ENCODE data around the gene CLCF1.

CLCF1 gene

DNA sequence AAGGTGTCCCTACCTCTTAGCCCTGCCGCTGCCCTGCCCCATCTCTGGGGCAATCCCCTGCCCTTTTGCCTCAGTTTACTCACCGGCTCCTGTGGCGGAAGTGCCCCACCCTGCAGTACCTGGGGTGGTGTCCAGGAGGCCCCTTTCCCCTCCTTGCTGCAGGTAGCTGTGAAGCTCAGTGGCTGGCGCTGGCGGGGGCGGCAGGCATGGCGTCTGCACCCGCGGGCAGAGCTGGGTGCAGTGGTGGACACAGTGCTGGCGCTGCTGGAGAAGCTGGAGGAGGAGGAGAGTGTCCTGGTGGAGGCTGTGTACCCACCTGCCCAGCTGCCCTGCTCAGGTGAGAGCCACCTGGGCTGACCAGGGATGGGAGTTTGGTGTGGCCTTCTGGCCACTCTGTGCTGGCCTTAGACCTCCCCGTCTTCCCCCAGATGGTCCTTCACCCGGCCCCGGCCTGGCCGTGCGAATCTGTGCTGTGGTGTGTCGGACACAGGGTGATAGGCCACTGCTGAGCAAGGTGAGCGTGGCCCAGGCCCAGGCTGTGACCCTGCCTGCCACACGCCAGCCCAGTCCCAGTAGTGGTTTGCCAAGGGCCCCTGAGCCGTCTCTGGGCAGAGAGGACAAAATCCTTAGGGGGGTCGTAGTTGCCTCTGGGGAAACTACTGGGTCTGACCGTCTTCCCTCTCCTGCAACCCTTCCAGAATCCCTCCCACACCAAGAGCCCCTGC is 46.1 kb upstream of the CLCF1 start:
- Mint-ChIP-seq H3K9me3 (no peaks in the 10 kb centered on the region), H3K4me1 (peaks cover 19% of the 10 kb centered on the region), H3K4me3 (peak overlapping the region; percentile 77 to 83 (median 80)), H3K27me3 (ENCODE audit: low read depth) (peaks cover 25% of the 10 kb centered on the region), H3K36me3 (ENCODE audit: low read depth) (no peaks in the 10 kb centered on the region), H3K27ac (peak overlapping the region; percentile 48 to 91 (median 84))
- TF ChIP-seq, protein P1, sequence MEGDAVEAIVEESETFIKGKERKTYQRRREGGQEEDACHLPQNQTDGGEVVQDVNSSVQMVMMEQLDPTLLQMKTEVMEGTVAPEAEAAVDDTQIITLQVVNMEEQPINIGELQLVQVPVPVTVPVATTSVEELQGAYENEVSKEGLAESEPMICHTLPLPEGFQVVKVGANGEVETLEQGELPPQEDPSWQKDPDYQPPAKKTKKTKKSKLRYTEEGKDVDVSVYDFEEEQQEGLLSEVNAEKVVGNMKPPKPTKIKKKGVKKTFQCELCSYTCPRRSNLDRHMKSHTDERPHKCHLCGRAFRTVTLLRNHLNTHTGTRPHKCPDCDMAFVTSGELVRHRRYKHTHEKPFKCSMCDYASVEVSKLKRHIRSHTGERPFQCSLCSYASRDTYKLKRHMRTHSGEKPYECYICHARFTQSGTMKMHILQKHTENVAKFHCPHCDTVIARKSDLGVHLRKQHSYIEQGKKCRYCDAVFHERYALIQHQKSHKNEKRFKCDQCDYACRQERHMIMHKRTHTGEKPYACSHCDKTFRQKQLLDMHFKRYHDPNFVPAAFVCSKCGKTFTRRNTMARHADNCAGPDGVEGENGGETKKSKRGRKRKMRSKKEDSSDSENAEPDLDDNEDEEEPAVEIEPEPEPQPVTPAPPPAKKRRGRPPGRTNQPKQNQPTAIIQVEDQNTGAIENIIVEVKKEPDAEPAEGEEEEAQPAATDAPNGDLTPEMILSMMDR (IDR thresholded peaks at IDR 0.05; ENCODE audit: unreplicated experiment in 3 of 3), result no peak

DNA sequence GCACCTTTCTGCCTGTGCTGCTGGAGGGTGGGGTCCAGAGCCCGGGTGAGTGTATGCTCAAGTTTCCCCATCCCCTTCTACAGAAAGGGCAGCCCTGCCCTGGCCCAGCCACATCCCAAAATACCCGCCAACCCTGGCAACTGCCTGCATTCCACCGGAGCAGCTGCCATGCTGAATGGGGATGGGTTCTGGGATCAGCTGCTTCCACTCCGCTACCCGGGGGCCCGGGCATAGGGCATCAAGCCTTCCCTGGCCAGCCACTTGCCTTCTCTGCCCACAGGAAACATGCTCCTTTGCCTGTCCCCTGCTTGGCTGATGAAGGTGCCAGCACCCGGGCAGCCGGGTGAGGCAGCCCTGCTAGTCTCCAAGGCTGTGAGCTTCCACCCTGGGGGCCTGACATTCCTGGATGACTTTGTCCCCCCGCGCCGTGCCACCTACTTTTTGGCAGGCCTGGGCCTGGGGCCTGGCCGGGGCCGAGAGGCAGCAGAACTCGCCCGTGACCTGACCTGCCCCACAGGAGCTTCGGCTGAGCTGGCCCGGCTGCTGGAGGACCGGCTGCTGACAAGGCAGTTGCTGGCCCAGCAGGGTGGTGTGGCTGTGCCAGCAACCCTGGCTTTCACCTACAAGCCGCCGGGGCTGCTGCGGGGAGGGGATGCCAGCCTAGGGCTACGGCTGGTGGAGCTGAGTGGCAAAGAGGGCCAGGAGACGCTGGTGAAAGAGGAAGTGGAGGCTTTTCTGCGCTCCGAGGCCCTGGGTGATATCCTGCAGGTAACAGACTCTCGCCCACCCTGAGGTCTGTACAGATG is 45.3 kb upstream of the CLCF1 start:
- Mint-ChIP-seq H3K4me1 (peaks cover 19% of the 10 kb centered on the region), H3K27ac (peak overlapping the region in 1 of 3 experiments; percentile 66), H3K27me3 (ENCODE audit: low read depth) (peaks cover 33% of the 10 kb centered on the region), H3K4me3 (peak overlapping the region in 2 of 3 experiments; percentile 48 to 74), H3K9me3 (no peaks in the 10 kb centered on the region), H3K36me3 (ENCODE audit: low read depth) (no peaks in the 10 kb centered on the region)
- TF ChIP-seq, protein P1 (IDR thresholded peaks at IDR 0.05; ENCODE audit: unreplicated experiment in 3 of 3), result no peak

DNA sequence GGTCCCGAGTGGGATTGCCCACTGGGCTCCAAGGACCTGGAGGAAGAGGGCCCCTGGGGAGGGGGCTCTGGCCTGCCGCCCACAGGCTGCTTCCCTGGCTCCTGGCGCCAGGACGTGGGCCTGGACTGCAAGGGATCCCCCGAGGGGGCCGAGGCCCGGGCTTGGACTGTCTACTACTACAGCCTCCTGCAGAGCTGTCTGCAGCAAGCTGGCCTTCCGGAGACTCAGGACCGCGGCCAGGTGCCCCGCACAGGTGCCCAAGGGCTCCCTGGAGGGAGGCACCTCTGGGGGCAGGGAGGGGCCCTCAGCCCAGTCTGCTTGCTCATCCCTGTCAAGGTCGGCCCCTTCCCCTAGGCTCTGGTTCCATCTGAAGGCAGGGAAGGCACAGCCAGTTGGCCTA is 44.0 kb upstream of the CLCF1 start:
- no peaks in the 10 kb centered on the region for H3K36me3 Mint-ChIP-seq (ENCODE audit: low read depth)
- H3K9me3 Mint-ChIP-seq, result no peaks in the 10 kb centered on the region
- H3K4me1 Mint-ChIP-seq, result peaks cover 31% of the 10 kb centered on the region
- H3K27me3 Mint-ChIP-seq (ENCODE audit: low read depth), result peaks cover 37% of the 10 kb centered on the region
- no peak overlapping the region for H3K27ac Mint-ChIP-seq
- peak overlapping the region in 2 of 3 experiments; percentile 26 to 74 for H3K4me3 Mint-ChIP-seq
- TF ChIP-seq, protein P1 (IDR thresholded peaks at IDR 0.05; ENCODE audit: unreplicated experiment in 3 of 3), result no peak

DNA sequence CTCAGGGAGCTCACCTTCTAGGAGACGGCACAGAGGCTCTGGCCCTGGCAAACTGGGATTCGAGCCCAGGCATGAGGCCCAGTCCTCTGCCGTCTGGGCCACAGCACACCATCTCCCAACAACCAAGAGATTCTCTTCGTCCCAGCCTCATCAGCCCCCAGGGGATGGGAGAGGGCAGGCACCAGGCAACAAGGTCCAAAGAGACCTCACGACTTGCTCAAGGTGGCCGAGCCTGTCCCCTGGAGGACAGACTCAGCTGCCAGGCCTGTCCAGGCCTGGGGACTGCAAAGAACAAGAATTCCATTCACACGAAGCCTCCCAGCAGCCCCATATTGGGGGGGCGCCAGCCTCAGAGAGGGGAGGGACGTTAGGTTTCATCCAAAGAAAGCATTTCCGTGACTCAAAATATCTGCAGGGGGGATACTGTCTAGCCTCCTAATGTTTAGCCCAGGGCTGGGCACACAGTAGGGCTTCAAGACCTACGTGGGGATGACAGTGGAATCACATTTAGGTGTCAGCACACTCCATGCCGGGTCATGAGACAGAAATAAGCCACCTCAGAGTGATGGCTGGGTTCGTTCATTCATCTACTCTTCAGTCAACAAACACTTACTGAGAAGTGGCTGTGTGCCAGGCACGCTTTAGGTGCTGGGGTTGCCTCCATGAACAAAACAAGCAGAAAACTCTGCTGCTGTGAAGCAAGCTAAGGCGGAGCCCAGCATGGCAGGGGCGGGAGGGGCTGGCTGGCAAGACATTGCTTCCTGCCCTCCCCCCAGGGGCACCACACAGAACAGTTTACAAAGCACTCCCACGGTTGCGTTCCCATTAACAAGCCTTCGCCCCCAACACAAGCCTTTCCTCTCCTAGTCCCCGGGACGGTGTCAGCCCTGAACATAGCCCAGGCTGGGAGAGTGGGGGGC is 43.3 kb upstream of the CLCF1 start:
- H3K9me3 Mint-ChIP-seq, result no peaks in the 10 kb centered on the region
- no peaks in the 10 kb centered on the region for H3K36me3 Mint-ChIP-seq (ENCODE audit: low read depth)
- H3K4me3 Mint-ChIP-seq, result peak overlapping the region; percentile 65 to 81 (median 78)
- H3K4me1 Mint-ChIP-seq, result peaks cover 32% of the 10 kb centered on the region
- TF ChIP-seq, protein P1 (IDR thresholded peaks at IDR 0.05; ENCODE audit: unreplicated experiment in 3 of 3), result no peak
- peaks cover 42% of the 10 kb centered on the region for H3K27me3 Mint-ChIP-seq (ENCODE audit: low read depth)
- peak overlapping the region; percentile 63 to 89 (median 67) for H3K27ac Mint-ChIP-seq

DNA sequence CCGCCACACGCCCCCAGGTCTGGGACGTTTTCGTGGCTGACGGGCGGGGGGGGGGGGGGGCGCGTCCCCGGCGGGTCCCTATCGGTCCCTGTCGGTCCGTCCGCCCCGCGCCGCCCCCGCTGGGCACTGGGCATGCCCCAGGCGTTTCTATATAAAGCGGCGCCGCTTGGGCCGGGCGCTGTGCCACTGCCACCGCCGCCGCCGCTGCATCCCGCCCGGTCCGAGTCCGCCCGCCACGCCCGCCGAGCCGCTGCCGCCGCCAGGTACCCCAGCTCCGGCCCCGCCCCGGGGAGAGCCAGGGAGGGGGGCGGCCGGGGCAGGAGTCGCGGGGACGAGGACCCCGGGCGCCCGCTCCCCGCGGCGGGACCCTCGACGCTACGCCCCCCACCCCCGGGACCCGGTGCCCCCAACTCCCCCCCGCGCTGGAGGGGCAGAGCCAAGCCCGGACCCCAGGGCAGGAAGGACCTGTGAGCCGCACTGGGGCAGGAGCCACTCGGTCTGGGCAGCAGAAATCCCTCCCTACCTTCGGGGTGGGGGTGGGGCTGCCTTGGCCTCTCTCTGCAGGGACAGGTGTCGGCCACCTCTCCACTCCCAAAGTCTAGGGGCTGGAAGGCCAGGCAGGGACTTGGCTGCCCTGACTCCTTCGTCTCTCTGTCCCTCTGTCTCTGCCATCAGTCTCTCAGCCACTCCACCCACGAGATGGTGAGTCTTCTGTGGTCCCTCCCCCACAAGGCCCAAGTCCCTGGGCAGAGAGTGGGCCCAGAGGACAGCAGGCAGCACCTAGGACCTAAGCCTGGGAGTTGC is 42.3 kb upstream of the CLCF1 start, which contains the start of gene CARNS1:
Gene CARNS1 (plus strand): TSS at position 178 of the 804 bp plus-strand sequence. CDS start 522 bp downstream, at position 700.
- H3K27me3 Mint-ChIP-seq (ENCODE audit: low read depth), result peaks cover 49% of the 10 kb centered on the region
- no peaks in the 10 kb centered on the region for H3K9me3 Mint-ChIP-seq
- TF ChIP-seq, protein P1 (IDR thresholded peaks at IDR 0.05; ENCODE audit: unreplicated experiment in 3 of 3), result no peak
- H3K36me3 Mint-ChIP-seq (ENCODE audit: low read depth), result no peaks in the 10 kb centered on the region
- H3K4me1 Mint-ChIP-seq, result peaks cover 32% of the 10 kb centered on the region
- H3K27ac Mint-ChIP-seq, result peak within 1 kb of the TSS; percentile 63 to 89 (median 67)
- H3K4me3 Mint-ChIP-seq, result peak within 1 kb of the TSS; percentile 65 to 81 (median 78)
